AG09319 (cell line): Measurements from ENCODE around the gene MARCKS.

Source experiments
- DNase-seq: peaks from one replicate; pipeline ENCODE4 v3.0.0-alpha.2; 2010; ENCODE audit warnings: low read depth; ENCODE audit errors: extremely low read depth
- CTCF ChIP-seq: IDR thresholded peaks from 2 replicates; pipeline ENCODE4 v1.5.1; 2011; ENCODE audit warnings: low read depth, mild to moderate bottlenecking, inconsistent platforms, low read length, moderate library complexity

The MARCKS gene

GRCh38 chr6:113857556-113858479, 673 bp downstream of the MARCKS start:
- no peak for DNase-seq
- TF ChIP-seq CTCF: no peak

- TF ChIP-seq CTCF: peak; percentile 62
- DNase-seq: peak; percentile 88
Observed at GRCh38 chr6:113858480-113859348, 1.6 kb downstream of the MARCKS start.

GRCh38 chr6:113859349-113860180, 2.4 kb downstream of the MARCKS start:
- no peak for TF ChIP-seq CTCF
- no peak for DNase-seq

DNA sequence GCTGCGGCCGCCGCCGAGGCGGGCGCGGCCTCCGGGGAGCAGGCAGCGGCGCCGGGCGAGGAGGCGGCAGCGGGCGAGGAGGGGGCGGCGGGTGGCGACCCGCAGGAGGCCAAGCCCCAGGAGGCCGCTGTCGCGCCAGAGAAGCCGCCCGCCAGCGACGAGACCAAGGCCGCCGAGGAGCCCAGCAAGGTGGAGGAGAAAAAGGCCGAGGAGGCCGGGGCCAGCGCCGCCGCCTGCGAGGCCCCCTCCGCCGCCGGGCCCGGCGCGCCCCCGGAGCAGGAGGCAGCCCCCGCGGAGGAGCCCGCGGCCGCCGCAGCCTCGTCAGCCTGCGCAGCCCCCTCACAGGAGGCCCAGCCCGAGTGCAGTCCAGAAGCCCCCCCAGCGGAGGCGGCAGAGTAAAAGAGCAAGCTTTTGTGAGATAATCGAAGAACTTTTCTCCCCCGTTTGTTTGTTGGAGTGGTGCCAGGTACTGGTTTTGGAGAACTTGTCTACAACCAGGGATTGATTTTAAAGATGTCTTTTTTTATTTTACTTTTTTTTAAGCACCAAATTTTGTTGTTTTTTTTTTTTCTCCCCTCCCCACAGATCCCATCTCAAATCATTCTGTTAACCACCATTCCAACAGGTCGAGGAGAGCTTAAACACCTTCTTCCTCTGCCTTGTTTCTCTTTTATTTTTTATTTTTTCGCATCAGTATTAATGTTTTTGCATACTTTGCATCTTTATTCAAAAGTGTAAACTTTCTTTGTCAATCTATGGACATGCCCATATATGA, 3.2 kb downstream of the MARCKS start:
- DNase-seq: no peak
- no peak for TF ChIP-seq CTCF

- no peak for DNase-seq
- no peak for TF ChIP-seq CTCF
Observed at GRCh38 chr6:113862112-113862511, 5.0 kb downstream of the MARCKS start.

DNA sequence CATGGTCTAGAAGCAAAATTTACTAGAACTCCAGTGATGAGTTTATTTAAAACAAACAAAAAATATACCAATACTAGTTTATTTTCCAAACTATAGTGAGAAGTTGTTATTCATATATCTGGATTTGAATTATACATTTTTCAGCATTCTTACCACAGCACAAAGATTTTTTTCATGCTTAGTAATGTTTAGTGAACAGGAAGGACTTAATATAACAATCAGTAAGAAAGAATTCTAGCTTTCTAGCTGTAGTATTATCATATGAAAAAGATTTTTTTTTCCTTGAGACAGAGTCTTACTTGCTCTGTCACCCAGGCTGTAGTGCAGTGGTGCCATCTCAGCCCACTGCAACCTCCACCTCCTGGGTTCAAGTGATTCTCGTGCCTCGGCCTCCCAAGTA, 13.8 kb downstream of the MARCKS start:
- no peak for TF ChIP-seq CTCF
- no peak for DNase-seq
